ENCODE measurements around the gene EFCAB14. TPM values are rescaled to one million over a fixed set of nuclear protein-coding genes. Genes with fewer than 3 reads are reported as not detected.
A peak's percentile ranks its signal among the peaks of the same experiment; 100 is the strongest.

Gene EFCAB14
- total RNA-seq, 3 donors from 2014 or later = 46.8 to 48.6 (median 48.4) TPM

DNA sequence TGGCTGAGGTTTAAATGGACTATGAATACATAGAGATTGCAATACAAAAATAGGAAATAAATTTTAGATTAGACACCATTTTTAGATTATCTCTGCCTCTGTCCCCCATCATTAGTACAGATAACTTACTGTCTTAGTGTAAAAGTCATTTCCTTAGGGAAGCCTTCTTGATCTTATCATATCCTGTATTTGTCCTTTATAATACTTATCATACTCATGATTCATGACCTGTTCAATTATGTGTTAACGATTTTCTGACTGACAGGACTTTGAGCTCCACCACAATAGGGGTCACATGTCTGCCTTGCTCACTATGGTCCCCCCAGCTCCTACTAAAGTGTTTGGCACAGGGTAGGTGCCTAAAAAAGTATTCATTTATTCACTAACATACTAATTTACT lies 32.7 kb downstream of the EFCAB14 start:
- no peaks in the 10 kb centered on the region for H3K27me3 Mint-ChIP-seq (ENCODE audit: low read depth)
- no peak overlapping the region for H3K4me3 Mint-ChIP-seq
- DNase-seq = no peak
- no peak for ATAC-seq
- H3K4me1 Mint-ChIP-seq (ENCODE audit: low read depth) = peaks cover 5% of the 10 kb centered on the region
- no peaks in the 10 kb centered on the region for H3K9me3 Mint-ChIP-seq
- H3K36me3 Mint-ChIP-seq (ENCODE audit: insufficient read depth) = peaks cover 60% of the 10 kb centered on the region

DNA sequence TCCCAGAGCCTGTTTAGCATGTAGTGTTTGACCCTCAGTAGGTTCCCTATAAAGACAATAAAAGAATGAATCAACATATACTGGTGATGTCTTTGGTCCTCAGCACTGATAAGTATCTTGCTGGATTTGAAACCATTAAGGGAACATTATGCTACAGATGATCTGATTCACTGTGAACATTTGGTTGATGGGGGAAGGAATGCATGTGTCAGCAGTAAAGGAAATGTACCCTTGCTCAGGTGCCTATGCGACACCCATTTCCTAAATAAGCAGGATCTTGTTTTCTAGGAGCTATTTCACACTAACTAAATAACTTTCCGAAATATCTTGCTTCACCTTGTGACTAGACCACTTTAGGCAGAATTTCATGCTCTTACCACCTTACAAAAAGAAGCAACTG lies 34.2 kb downstream of the EFCAB14 start:
- ATAC-seq = no peak

DNA sequence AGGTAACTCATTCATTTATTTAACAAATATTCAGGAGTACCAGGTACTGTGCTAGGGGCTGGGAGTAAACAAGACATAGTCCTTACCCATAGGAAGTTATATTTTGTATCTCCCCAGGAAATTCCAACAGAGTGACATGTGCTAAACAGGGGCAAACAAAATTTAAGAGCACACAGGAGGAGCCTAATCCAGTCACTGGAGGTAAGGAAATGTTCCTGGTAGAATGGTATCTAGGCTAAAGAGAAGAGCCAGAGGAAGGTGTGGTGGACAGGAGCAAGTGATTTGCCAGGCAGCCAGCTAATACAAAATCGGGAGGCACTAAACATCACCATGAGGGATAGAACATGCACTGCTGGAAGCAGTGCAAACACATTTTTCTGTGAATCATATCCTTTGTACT lies 36.9 kb downstream of the EFCAB14 start:
- no peak overlapping the region for H3K4me3 Mint-ChIP-seq
- DNase-seq (no peak), ATAC-seq (no peak)
- no peaks in the 10 kb centered on the region for H3K9me3 Mint-ChIP-seq
- H3K4me1 Mint-ChIP-seq (ENCODE audit: low read depth) = peaks cover 10% of the 10 kb centered on the region
- H3K27me3 Mint-ChIP-seq (ENCODE audit: low read depth) = no peaks in the 10 kb centered on the region
- peaks cover 59% of the 10 kb centered on the region for H3K36me3 Mint-ChIP-seq (ENCODE audit: insufficient read depth)

More for the DNA sequence above, 34.2 kb downstream of the EFCAB14 start:
- no peak overlapping the region for H3K4me3 Mint-ChIP-seq
- no peak for DNase-seq
- peaks cover 5% of the 10 kb centered on the region for H3K4me1 Mint-ChIP-seq (ENCODE audit: low read depth)
- H3K36me3 Mint-ChIP-seq (ENCODE audit: insufficient read depth) = peaks cover 64% of the 10 kb centered on the region
- H3K27me3 Mint-ChIP-seq (ENCODE audit: low read depth) = no peaks in the 10 kb centered on the region
- no peaks in the 10 kb centered on the region for H3K9me3 Mint-ChIP-seq

DNA sequence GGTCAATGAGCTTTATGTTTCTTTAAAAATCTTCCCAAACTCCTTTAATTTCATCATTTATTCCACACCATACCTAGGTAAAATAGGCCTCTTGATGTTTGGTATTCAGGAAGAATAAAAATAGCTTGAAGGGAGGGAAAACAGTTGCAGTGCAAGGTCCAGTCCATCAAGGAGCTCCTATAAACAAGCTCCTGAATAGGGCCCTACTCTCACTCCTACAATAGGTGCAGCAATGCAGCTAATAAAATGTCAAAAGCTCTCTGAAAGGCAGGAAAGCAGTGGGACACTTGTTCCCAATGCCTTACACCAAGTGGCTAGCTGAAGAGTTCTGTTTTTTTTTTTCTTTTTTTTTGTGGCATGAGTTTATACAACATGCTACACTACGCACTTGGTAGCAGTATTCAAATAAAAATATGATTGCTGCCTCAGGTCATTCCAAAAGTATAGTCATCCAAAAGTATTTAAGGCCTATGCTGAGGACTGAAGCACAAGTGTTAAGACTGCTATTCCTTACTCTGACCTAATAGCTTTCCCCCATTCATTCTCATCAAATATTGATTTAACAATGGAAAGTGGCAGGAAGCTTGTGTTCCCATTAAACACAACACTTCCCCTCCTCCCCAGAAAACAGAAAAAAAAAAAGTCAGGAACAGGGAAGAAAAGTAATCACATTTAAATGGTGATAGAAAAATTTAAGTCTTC lies 37.4 kb downstream of the EFCAB14 start:
- Mint-ChIP-seq H3K27me3 (ENCODE audit: low read depth) (no peaks in the 10 kb centered on the region), H3K4me1 (ENCODE audit: low read depth) (peaks cover 12% of the 10 kb centered on the region), H3K36me3 (ENCODE audit: insufficient read depth) (peaks cover 55% of the 10 kb centered on the region), H3K4me3 (no peak overlapping the region), H3K9me3 (no peaks in the 10 kb centered on the region)
- no peak for DNase-seq
- ATAC-seq = no peak

DNA sequence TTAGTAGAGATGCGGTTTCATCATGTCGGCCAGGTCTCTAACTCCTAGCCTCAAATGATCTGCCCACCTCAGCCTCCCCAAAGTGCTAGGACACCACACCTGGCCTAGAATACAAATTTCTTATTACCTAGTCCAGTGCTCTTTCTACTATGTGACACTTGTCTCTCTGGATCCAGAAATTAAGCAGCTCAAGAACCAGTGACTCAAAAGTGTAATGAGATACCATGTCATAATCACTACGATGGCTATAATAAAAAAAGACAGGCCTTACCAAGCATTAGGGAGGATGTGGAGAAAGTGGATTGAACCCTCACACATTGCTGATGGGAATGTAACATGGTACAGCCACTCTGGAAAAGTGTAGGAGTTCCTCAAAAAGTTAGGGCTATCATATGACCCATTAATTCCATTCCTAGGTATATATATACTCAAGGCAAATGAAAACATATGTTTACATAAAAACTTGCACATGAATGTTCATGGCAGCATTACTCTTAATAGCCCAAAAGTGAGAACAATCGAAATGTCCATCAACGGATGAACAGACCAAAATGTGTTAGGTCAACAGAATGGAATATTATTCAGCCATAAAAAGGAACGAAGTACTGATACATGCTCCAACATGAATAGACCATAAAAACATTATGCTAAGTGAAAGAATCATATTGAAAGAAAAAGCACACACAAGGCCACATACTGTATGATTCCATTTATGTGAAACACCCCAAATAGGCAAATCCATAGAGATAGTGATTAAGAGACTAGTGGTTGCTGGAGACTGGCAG lies 38.9 kb downstream of the EFCAB14 start:
- no peak overlapping the region for H3K4me3 Mint-ChIP-seq
- peaks cover 53% of the 10 kb centered on the region for H3K36me3 Mint-ChIP-seq (ENCODE audit: insufficient read depth)
- H3K4me1 Mint-ChIP-seq (ENCODE audit: low read depth) = peaks cover 26% of the 10 kb centered on the region
- no peak for ATAC-seq
- DNase-seq = no peak
- no peaks in the 10 kb centered on the region for H3K27me3 Mint-ChIP-seq (ENCODE audit: low read depth)
- H3K9me3 Mint-ChIP-seq = no peaks in the 10 kb centered on the region

DNA sequence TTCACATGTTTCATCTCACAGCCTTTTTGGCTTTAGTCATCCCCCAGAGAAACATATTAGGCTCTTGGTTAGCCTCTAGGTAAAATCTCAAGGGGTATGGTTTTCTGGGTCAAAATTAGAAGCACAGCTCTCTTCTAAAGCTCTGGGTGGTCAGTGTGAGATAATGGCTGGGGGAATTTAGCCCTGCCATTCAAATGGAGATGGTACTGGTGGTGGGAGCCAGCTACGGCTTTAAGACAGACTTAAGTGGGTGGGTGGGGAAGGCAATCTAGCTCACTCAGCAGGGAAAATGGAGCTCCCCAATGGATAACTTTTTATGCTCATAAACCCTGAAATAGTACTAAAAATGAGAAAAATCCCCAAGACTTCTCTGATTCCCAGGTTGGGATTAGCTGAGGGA lies 41.6 kb downstream of the EFCAB14 start:
- no peak overlapping the region for H3K4me3 Mint-ChIP-seq
- ATAC-seq (no peak), DNase-seq (no peak)
- H3K36me3 Mint-ChIP-seq (ENCODE audit: insufficient read depth) = peaks cover 36% of the 10 kb centered on the region
- peaks cover 33% of the 10 kb centered on the region for H3K4me1 Mint-ChIP-seq (ENCODE audit: low read depth)
- no peaks in the 10 kb centered on the region for H3K27me3 Mint-ChIP-seq (ENCODE audit: low read depth)
- H3K9me3 Mint-ChIP-seq = no peaks in the 10 kb centered on the region

DNA sequence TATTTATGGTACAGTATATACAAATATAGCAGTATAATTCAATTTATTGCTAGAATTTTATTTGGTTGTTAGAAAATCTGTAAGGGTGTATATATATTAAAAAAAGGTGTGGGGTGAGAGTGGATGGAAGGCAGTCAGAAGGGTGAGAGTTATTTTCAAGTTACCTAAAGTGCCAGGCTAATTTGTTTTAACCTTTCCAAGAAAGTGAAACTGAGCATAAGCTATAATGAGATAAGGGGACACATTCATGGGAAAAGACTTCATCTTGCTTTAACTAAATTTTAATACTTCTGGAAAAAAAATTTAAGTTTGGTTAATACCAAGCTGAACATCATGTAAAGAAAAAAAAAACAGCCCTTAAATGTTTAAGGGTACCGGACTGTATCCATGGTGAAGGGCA lies 42.4 kb downstream of the EFCAB14 start:
- no peak for ATAC-seq
- Mint-ChIP-seq H3K4me1 (ENCODE audit: low read depth) (peaks cover 33% of the 10 kb centered on the region), H3K4me3 (peak overlapping the region; percentile 49), H3K27me3 (ENCODE audit: low read depth) (no peaks in the 10 kb centered on the region), H3K9me3 (no peaks in the 10 kb centered on the region), H3K36me3 (ENCODE audit: insufficient read depth) (peaks cover 28% of the 10 kb centered on the region)
- DNase-seq = no peak

DNA sequence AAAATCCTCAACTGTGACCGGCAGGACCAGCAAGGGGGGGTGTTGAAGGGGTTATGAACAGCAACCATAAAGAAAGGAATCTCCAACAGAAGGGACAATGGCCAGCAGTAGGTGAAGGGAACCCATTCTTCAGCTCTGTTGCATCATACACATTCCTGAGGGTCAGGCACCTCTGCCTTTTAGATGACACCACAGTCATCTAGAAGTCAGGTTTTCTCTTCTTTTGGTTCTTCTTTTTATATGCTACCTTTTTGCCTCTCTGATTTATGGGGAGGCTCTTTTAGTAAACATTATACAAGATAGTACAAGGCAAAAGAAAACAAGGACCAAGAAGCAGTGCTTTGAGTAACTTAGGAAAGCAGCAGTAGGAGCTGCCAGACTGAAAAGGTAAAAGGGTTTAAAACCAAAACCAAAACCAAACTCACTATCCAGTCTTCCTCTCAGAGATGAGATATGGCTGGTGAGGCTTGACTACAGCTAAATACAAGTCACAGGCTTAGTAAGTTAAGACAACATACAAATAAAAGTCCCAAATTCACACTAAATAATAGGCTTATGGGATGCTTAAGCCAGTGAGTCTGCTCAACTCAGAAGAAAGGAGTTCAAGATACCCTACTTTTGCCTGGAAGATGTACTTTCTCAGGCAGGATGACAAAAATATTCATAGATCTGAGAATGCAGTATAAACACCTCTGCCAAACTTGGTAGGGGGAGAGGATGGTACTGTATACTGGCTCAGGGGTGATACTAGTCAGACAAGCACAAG lies 43.2 kb downstream of the EFCAB14 start:
- Mint-ChIP-seq H3K27me3 (ENCODE audit: low read depth) (no peaks in the 10 kb centered on the region), H3K4me3 (peak overlapping the region; percentile 49), H3K36me3 (ENCODE audit: insufficient read depth) (peaks cover 22% of the 10 kb centered on the region), H3K4me1 (ENCODE audit: low read depth) (peaks cover 33% of the 10 kb centered on the region), H3K9me3 (no peaks in the 10 kb centered on the region)
- DNase-seq (no peak), ATAC-seq (peak; percentile 78 to 79)

DNA sequence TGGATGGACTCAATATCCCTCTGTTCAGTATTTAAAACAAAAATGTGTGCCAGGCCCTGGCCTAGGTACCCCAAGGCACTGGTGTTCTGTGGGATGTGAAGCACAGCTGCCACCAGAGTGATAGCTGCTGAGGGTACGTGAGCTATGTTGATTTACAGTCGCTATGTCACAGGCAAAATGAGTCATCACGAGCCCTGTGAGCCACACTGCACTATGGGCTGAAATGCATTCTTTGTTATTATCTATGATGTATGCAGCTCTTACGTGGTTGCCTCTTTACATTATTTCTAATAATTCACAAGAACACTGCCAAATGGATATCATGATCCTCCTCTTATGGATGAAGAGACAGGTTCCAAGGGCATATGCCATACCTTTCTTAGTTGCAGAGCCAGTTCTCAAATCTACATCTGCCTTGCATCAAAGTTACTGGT lies 45.1 kb downstream of the EFCAB14 start:
- ATAC-seq (peak; percentile 66 to 76), DNase-seq (no peak)
- Mint-ChIP-seq H3K9me3 (no peaks in the 10 kb centered on the region), H3K36me3 (ENCODE audit: insufficient read depth) (peaks cover 10% of the 10 kb centered on the region), H3K4me1 (ENCODE audit: low read depth) (peaks cover 33% of the 10 kb centered on the region), H3K27me3 (ENCODE audit: low read depth) (no peaks in the 10 kb centered on the region), H3K4me3 (no peak overlapping the region)

DNA sequence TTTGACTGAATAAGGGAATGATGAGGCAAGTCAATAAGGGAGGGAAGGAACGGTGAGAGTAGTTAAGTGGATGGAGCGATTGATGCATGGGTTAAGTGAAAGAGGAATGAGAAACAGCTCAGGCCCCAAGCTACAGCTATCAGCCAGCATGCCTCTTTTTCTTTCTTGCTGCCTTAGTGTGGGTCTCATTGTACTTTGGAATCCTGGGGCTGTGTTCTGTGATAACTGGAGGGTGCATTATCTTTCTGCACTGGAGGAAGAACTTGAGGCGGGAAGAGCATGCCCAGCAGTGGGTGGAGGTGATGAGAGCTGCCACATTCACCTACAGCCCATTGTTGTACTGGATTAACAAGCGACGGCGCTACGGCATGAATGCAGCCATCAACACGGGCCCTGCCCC lies 46.2 kb downstream of the EFCAB14 start:
- DNase-seq (no peak), ATAC-seq (no peak)
- Mint-ChIP-seq H3K27me3 (ENCODE audit: low read depth) (no peaks in the 10 kb centered on the region), H3K4me3 (no peak overlapping the region), H3K36me3 (ENCODE audit: insufficient read depth) (peaks cover 8% of the 10 kb centered on the region), H3K4me1 (ENCODE audit: low read depth) (peaks cover 31% of the 10 kb centered on the region), H3K9me3 (no peaks in the 10 kb centered on the region)

DNA sequence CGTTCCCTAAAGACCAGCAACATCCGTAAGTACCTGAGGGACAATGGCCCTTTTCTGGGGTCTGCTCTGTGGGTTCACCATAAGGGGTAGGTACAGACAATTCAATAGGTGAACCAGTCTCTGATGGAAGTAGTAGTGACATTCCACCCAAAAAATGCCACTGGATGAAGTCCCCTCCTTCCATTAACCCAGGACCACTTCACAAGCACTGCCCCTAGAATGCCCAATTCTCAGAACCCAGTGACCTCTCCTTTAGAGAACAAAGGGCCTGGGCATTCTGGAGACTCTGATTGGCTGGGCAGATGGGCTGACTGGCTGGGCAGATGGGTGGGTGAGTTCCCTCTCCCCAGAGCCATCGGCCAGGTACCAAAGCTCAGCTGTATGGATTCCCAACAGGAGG lies 47.4 kb downstream of the EFCAB14 start, which contains the start of gene TEX38:
Gene TEX38, plus strand, starts transcription at position 301 of the 400 bp plus-strand sequence. Its CDS starts 81 bp downstream, at position 382.
- H3K36me3 Mint-ChIP-seq (ENCODE audit: insufficient read depth) = peaks cover 6% of the 10 kb centered on the region
- H3K27me3 Mint-ChIP-seq (ENCODE audit: low read depth) = no peaks in the 10 kb centered on the region
- peaks cover 33% of the 10 kb centered on the region for H3K4me1 Mint-ChIP-seq (ENCODE audit: low read depth)
- no peak within 1 kb of the TSS for H3K4me3 Mint-ChIP-seq
- H3K9me3 Mint-ChIP-seq = no peaks in the 10 kb centered on the region
- ATAC-seq (no peak), DNase-seq (no peak)

DNA sequence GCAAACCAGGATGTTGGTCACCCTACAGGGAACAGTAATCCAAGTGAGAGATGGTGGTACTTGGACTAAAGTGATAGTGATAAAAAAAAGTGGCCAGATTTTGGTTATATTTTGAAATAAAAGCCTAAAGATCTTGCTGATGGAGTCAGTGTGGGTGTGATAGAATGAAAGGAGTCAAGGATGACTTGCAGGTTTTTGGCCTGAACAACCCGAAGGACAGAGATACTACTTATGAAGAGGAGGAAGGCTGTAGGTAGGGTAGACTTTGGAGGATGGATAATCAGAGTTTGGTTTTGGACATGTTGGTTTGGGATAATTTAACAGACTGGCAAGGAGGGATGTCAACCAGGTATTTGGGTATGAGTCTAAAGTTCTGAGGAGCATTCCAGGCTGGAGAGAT lies 48.8 kb downstream of the EFCAB14 start:
- peaks cover 1% of the 10 kb centered on the region for H3K36me3 Mint-ChIP-seq (ENCODE audit: insufficient read depth)
- DNase-seq = no peak
- no peaks in the 10 kb centered on the region for H3K27me3 Mint-ChIP-seq (ENCODE audit: low read depth)
- H3K4me1 Mint-ChIP-seq (ENCODE audit: low read depth) = peaks cover 25% of the 10 kb centered on the region
- no peak overlapping the region for H3K4me3 Mint-ChIP-seq
- ATAC-seq = no peak
- no peaks in the 10 kb centered on the region for H3K9me3 Mint-ChIP-seq

DNA sequence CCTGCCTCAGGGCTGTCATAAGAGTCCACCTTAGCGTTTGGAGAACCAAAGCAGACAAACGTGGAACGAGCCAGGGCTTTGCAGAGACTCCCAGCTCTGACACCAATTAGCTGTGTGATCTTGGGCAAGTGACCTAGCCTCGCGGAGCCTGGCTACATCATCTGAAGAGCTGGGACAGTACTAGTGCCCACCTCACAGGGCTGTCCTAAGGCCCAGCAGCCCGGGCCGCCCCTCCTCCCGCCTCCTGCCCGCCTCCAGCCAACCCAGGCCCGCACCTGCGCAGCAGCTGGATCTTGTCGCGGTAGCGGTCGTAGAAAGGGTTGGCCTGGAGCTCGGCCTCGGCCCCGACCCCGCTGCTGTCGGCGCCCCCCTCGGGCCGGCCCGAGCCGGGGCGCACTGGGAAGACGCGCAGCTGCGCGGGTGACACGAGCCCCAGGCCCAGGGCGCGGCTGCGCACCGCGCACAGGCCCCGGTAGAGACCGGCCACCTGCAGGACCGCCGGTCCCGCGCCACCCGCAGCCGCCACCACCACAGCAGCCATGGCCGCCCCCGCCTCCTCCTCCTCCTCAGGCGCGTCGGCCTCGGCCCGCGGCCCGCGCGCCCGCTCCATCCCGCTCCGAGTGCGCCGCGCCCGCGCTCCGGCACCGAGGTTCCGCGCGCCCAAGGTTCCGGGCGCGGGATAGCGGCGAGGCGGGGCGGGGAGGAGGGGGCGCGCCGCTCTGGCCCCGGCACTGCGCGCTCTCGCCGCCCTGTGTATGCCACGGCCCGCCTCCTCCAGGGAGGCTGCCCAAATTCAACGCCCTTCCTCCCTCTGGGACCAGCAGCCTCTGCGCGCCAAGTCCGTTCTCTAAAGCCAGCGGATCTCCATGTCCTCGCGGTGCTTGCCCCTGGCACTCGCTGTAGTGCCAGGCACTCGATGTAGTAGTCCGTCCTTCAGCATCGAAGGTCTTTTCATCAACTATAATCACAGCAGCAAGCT lies 50.8 kb downstream of the EFCAB14 start, which contains the start of gene ATPAF1:
Gene ATPAF1, minus strand, starts transcription at position 583 of the 979 bp plus-strand sequence. Its CDS starts 42 bp downstream, at position 541.
- peak; percentile 89 to 91 for ATAC-seq
- peaks cover 16% of the 10 kb centered on the region for H3K36me3 Mint-ChIP-seq (ENCODE audit: insufficient read depth)
- H3K4me3 Mint-ChIP-seq = peak within 1 kb of the TSS; percentile 84
- no peaks in the 10 kb centered on the region for H3K9me3 Mint-ChIP-seq
- peak; percentile 47 for DNase-seq
- no peaks in the 10 kb centered on the region for H3K27me3 Mint-ChIP-seq (ENCODE audit: low read depth)
- peaks cover 21% of the 10 kb centered on the region for H3K4me1 Mint-ChIP-seq (ENCODE audit: low read depth)
